IMR-90 (cell line): ENCODE results near the gene FAM25A. TPM values are rescaled to one million over a fixed set of nuclear protein-coding genes. Genes with fewer than 3 reads are reported as not detected.

Source experiments
- ATAC-seq: fragments of 200-7000 bp; cut with Tn5 transposase; 2 replicates; pipeline ENCODE4 v1.9.1; 2020; ENCODE audit warnings: low read depth, mild to moderate bottlenecking, moderate library complexity
- BruUV-seq: library from RNA; stranded (reverse); fragments of 400-500 nt; replicated peaks from 2 replicates; lab custom pipeline; 2021; lab: Mats Ljungman, UMichigan
- CTCF ChIA-PET: fragments of 300-600 bp; formaldehyde crosslinking; extraction: SDS; loops from one replicate; lab custom pipeline; 2021; ENCODE audit warnings: antibody characterized with exemption; lab: Yijun Ruan, JAX
- POLR2A ChIA-PET: fragments of 300-600 bp; sonication (Branson Sonifier 250); formaldehyde crosslinking; loops from one replicate; lab custom pipeline; 2022; ENCODE audit warnings: antibody characterized with exemption; ENCODE audit not compliant: unreplicated experiment; lab: Charles Lee
- DNase-seq: peaks from one replicate; pipeline ENCODE4 v3.0.0; 2013
- H2AFZ ChIP-seq: replicated peaks from 2 replicates; pipeline ENCODE3; 2013; ENCODE audit warnings: low read length, mild to moderate bottlenecking; ENCODE audit not compliant: poor library complexity
- H2AK5ac ChIP-seq: 2 replicates; pipeline ENCODE4 v1.6.1; 2013; ENCODE audit warnings: low read depth, low read length, inconsistent platforms
- H2AK9ac ChIP-seq: replicated peaks from 2 replicates; pipeline ENCODE3; 2013; ENCODE audit warnings: mild to moderate bottlenecking, low read depth, low read length, moderate library complexity; ENCODE audit not compliant: poor library complexity
- H2BK120ac ChIP-seq: 2 replicates; pipeline ENCODE4 v1.6.1; 2013; ENCODE audit warnings: low read depth, low read length, inconsistent platforms
- H2BK15ac ChIP-seq: 3 replicates; pipeline ENCODE4 v1.6.1; 2013; ENCODE audit warnings: low read depth, low read length, inconsistent platforms
- H2BK20ac ChIP-seq: 2 replicates; pipeline ENCODE4 v1.6.1; 2013; ENCODE audit warnings: low read depth, mild to moderate bottlenecking, inconsistent platforms, low read length, moderate library complexity
- H2BK5ac ChIP-seq: 2 replicates; pipeline ENCODE4 v1.6.1; 2013; ENCODE audit warnings: mild to moderate bottlenecking, low read depth, low read length, inconsistent platforms; ENCODE audit not compliant: poor library complexity, severe bottlenecking
- H3K14ac ChIP-seq: replicated peaks from 2 replicates; pipeline ENCODE4 v1.6.1; 2013; ENCODE audit warnings: low read depth, low read length, inconsistent platforms
- H3K18ac ChIP-seq: 2 replicates; pipeline ENCODE4 v1.6.1; 2013; ENCODE audit warnings: low read depth, low read length, control low read depth
- H3K23ac ChIP-seq: 2 replicates; pipeline ENCODE4 v1.6.1; 2013; ENCODE audit warnings: low read depth, low read length, inconsistent platforms
- H3K27ac ChIP-seq: 2 replicates; pipeline ENCODE4 v1.5.1; 2013; ENCODE audit warnings: mild to moderate bottlenecking, control low read depth, low read length; ENCODE audit not compliant: insufficient read depth
- H3K27me3 ChIP-seq: 2 replicates; pipeline ENCODE4 v1.6.1; 2013; ENCODE audit warnings: low read length; ENCODE audit not compliant: control insufficient read depth, insufficient read depth
- H3K36me3 ChIP-seq: 2 replicates; pipeline ENCODE4 v1.6.1; 2013; ENCODE audit warnings: low read length, mixed read lengths; ENCODE audit not compliant: control insufficient read depth, insufficient read depth
- H3K4ac ChIP-seq: 2 replicates; pipeline ENCODE4 v1.6.1; 2013; ENCODE audit warnings: low read depth, low read length, inconsistent platforms
- H3K4me1 ChIP-seq: 2 replicates; pipeline ENCODE4 v1.6.1; 2013; ENCODE audit warnings: low read length, mixed read lengths; ENCODE audit not compliant: control insufficient read depth, insufficient read depth
- H3K4me2 ChIP-seq: 2 replicates; pipeline ENCODE4 v1.6.1; 2013; ENCODE audit warnings: low read depth, mild to moderate bottlenecking, control low read depth, low read length, moderate library complexity
- H3K4me3 ChIP-seq: 2 replicates; pipeline ENCODE4 v1.5.1; 2013; ENCODE audit warnings: low read depth, mild to moderate bottlenecking, control low read depth, low read length, moderate library complexity; ENCODE audit not compliant: insufficient read depth
- H3K56ac ChIP-seq: 2 replicates; pipeline ENCODE4 v1.6.1; 2013; ENCODE audit warnings: low read length, inconsistent platforms; ENCODE audit not compliant: insufficient read depth; ENCODE audit errors: extremely low read depth
- H3K79me1 ChIP-seq, 2 experiments: 2 replicates each; pipeline ENCODE4 v1.6.1; 2013; ENCODE audit warnings: low read length in 2 of 2, inconsistent platforms in 1 of 2, low read depth in 1 of 2
- H3K9ac ChIP-seq: 2 replicates; pipeline ENCODE4 v1.6.1; 2013; ENCODE audit warnings: low read depth, low read length, control low read depth
- H3K9me1 ChIP-seq: 2 replicates; pipeline ENCODE4 v1.6.1; 2013; ENCODE audit warnings: low read length, inconsistent platforms; ENCODE audit not compliant: insufficient read depth
- H3K9me3 ChIP-seq: 2 replicates; pipeline ENCODE4 v1.6.1; 2013; ENCODE audit warnings: low read length; ENCODE audit not compliant: control insufficient read depth, insufficient read depth
- H4K20me1 ChIP-seq: 2 replicates; pipeline ENCODE4 v1.6.1; 2013; ENCODE audit warnings: low read length, inconsistent platforms; ENCODE audit not compliant: insufficient read depth
- H4K5ac ChIP-seq: 2 replicates; pipeline ENCODE4 v1.6.1; 2013; ENCODE audit warnings: mild to moderate bottlenecking, low read depth, low read length, control low read depth
- H4K8ac ChIP-seq, 2 experiments: 2 replicates each; pipeline ENCODE4 v1.6.1; 2013; ENCODE audit warnings: low read depth in 2 of 2, low read length in 2 of 2, control low read depth in 1 of 2, inconsistent platforms in 1 of 2
- H4K91ac ChIP-seq: 2 replicates; pipeline ENCODE4 v1.6.1; 2013; ENCODE audit warnings: low read depth, low read length, inconsistent platforms; ENCODE audit not compliant: insufficient read depth
- CEBPB ChIP-seq: IDR thresholded peaks from 2 replicates; pipeline ENCODE4 v1.6.1; 2012; ENCODE audit warnings: low read depth, low read length, improper control_type of control experiment
- NFE2L2 ChIP-seq: fragments of 150-350 bp; IDR thresholded peaks from 2 replicates; pipeline ENCODE4 v1.6.1; 2016; ENCODE audit warnings: low read depth, mild to moderate bottlenecking, low read length
- dilution Hi-C: fragments of 300-500 bp; cut with HindIII; formaldehyde crosslinking; loops from one replicate; pipeline ENCODE4 v1.14.3; 2018; ENCODE audit warnings: low sequenced_read_pairs; ENCODE audit not compliant: unreplicated experiment
- in situ Hi-C: fragments of 300-500 bp; cut with MboI; formaldehyde crosslinking; loops from 3 replicates; pipeline ENCODE4 v1.14.3; 2019; ENCODE audit warnings: low sequenced_read_pairs, inconsistent platforms, mixed read lengths
- intact Hi-C: fragments of 100-400 bp; cut with micrococcal nuclease; formaldehyde crosslinking; loops from 2 replicates; pipeline ENCODE4 v1.10.0; 2022
- polyA plus RNA-seq, 3 experiments: library from polyadenylated mRNA; depleted of rRNA; stranded (reverse); fragments of >200 nt; gene quantifications; 2 replicates each; pipeline ENCODE4 v1.2.3, GENCODE V29; 2012; ENCODE audit warnings: low replicate concordance in 1 of 3
- total RNA-seq: library from RNA; depleted of rRNA; stranded (reverse); fragments of >200 nt; gene quantifications from 2 replicates; pipeline ENCODE4 v1.2.3, GENCODE V29; 2012

The FAM25A gene
- total and polyA plus RNA-seq, 2 of the 4 experiments (the other 2 are of a cell fraction) = not detected

DNA sequence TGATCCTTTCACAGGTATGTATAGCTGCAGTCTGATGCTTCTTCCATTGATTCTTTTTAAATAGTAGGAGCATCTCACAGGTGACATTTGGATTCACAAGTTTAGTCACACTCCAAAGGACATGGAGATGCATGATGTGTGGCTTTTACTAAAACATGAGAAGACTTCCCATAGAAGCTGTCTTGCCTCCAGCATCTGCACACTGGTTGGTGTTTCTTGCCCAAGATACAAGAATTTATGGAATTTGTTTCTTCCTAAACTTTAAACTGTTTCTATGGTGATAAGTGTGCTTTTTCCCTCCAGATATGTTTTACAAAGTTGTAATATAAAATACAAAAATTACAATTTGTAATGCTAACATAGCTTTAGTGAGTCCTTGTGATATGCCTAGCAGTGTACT, 27.6 kb upstream of the FAM25A start:
- ChIA-PET POLR2A (no interaction called here), CTCF (no interaction called here)
- Histone ChIP-seq H2AFZ (no peak overlapping the region), H3K56ac (no peak overlapping the region), H2BK15ac (no peak overlapping the region), H3K4me3 (no peak overlapping the region), H4K20me1 (no peaks in the 10 kb centered on the region), H3K23ac (no peak overlapping the region), H4K5ac (no peak overlapping the region), H3K4me2 (no peak overlapping the region), H3K79me1 (no peaks in the 10 kb centered on the region), H4K8ac (no peak overlapping the region), H3K9ac (no peak overlapping the region), H3K4ac (no peak overlapping the region), H2BK120ac (no peak overlapping the region), H2AK9ac (no peak overlapping the region), H2BK20ac (no peak overlapping the region), H3K18ac (no peak overlapping the region), H3K36me3 (no peaks in the 10 kb centered on the region), H2AK5ac (no peak overlapping the region), H3K27ac (no peak overlapping the region), H3K9me3 (no peaks in the 10 kb centered on the region), H3K9me1 (no peaks in the 10 kb centered on the region), H4K91ac (no peak overlapping the region), H3K4me1 (no peaks in the 10 kb centered on the region), H2BK5ac (no peak overlapping the region), H3K27me3 (peaks cover 5% of the 10 kb centered on the region; the same call in 1 of the 2 replicates), H3K14ac (no peak overlapping the region)
- DNase-seq (no peak), ATAC-seq (no peak)
- in situ Hi-C loops = no loop called here
- TF ChIP-seq NFE2L2 = no peak
- TF ChIP-seq CEBPB = peak; percentile 34; the same call in 1 of the 2 replicates
- no TSS peak for BruUV-seq
- intact Hi-C loops = no loop called here
- dilution Hi-C loops = no loop called here
